Skin epidermis (tissue), 12 donors: ENCODE measurements around the gene DPYSL3.

Experiments used
- H3K27ac ChIP-seq, 21 experiments: fragments of 200-600 bp; sonication (generic) in 11 of 21; one replicate each; pipeline ENCODE4 v1.5.0; 2020; ENCODE audit warnings: mild to moderate bottlenecking in 3 of 21, inconsistent platforms in 2 of 21, moderate library complexity in 2 of 21
- H3K4me3 ChIP-seq, 7 experiments: fragments of 200-600 bp; sonication (generic) in 2 of 7; one replicate each; pipeline ENCODE4 v1.5.0; 2020; ENCODE audit warnings: inconsistent platforms in 2 of 7, mild to moderate bottlenecking in 2 of 7, moderate library complexity in 1 of 7

The DPYSL3 gene

GRCh38 chr5:147481874-147482705 lies 27.8 kb downstream of the DPYSL3 start:
- no peak overlapping the region for H3K4me3 ChIP-seq
- peak overlapping the region in 11 of 21 experiments; percentile 30 to 82 (median 56) for H3K27ac ChIP-seq

- Histone ChIP-seq H3K27ac (peak overlapping the region in 8 of 21 experiments; percentile 10 to 77 (median 52)), H3K4me3 (no peak overlapping the region)
Observed at GRCh38 chr5:147481376-147481775, 28.5 kb downstream of the DPYSL3 start.

GRCh38 chr5:147479949-147480348 lies 29.9 kb downstream of the DPYSL3 start:
- H3K27ac ChIP-seq = peak overlapping the region in 10 of 21 experiments; percentile 1 to 76 (median 38)
- H3K4me3 ChIP-seq = no peak overlapping the region

GRCh38 chr5:147479444-147479843 lies 30.4 kb downstream of the DPYSL3 start:
- Histone ChIP-seq H3K27ac (peak overlapping the region in 8 of 21 experiments; percentile 1 to 76 (median 32)), H3K4me3 (no peak overlapping the region)

- peak overlapping the region in 1 of 21 experiments; percentile 2 for H3K27ac ChIP-seq
- H3K4me3 ChIP-seq = no peak overlapping the region
Observed at GRCh38 chr5:147474140-147474539, 35.7 kb downstream of the DPYSL3 start.

DNA sequence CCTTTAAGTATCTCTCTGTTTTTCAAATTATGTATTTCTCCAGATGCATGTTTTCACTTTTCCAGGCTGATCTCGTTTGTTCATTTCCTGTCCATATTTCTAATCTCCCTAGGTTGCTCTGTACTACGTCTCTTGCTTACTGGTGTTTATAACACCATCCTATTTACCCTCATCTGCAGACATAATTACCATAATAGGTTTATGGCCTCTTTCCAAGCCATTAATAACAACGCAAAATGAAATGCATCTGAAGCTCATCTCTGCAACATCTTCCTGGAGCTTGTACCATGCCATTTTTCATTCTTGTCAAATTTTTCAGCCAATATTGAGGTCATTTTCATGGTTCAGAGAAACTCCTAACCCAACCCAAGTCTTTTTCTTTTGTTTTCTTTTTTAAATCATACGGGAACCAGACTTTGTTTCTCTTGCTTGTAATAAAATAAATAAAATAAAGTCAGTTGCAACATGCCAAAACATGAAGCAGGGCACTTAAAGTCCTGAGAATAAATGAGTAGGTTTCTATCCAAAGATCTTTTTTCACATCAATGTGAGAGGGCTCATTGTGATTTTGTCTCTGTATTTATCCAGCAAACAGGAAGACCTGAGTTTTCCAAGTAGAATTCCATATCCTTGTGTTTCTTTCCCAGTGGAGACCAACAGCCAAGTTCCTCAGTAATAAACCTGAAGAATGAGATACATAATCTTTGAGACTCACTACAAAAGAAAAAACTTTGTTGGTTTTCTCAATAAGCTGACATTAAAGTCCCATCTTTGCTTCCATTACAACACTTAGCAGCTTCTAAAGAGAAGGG lies 37.0 kb downstream of the DPYSL3 start:
- Histone ChIP-seq H3K4me3 (no peak overlapping the region), H3K27ac (peak overlapping the region in 3 of 21 experiments; percentile 2 to 18 (median 8))

- Histone ChIP-seq H3K4me3 (no peak overlapping the region), H3K27ac (no peak overlapping the region)
Observed at GRCh38 chr5:147467973-147468508, 41.8 kb downstream of the DPYSL3 start.

DNA sequence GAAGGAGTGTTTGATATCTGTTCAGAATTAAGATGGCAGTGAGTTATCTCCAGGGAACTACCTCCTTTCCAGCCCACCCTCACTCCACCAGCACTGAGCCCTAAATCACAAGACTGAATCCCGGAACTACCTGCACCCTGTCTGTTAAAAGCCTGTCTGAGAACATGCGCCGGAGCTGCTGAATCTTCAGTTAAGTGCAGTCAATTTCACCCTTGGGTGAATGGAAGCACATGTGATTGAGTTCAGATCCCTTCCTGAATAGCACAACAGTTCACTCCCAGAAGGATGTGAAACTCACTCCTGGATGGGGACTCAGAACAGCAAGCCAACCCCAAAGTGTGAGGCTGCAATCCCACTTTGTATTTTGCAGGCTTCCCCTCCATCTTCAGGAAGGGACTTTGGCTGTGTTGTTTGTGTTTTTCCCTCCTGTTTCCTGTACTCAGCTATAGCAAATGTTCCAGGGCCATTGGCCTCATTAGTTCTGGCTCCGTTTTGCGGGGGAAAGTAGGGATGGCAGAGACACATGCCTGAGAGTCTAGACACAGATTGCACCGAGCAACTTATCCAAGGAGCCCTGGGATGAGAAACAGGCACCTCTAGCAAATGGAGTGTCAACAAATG lies 43.4 kb downstream of the DPYSL3 start:
- peak overlapping the region in 1 of 21 experiments; percentile 47 for H3K27ac ChIP-seq
- no peak overlapping the region for H3K4me3 ChIP-seq

- no peak overlapping the region for H3K27ac ChIP-seq
- no peak overlapping the region for H3K4me3 ChIP-seq
Observed at GRCh38 chr5:147465747-147466146, 44.1 kb downstream of the DPYSL3 start.

DNA sequence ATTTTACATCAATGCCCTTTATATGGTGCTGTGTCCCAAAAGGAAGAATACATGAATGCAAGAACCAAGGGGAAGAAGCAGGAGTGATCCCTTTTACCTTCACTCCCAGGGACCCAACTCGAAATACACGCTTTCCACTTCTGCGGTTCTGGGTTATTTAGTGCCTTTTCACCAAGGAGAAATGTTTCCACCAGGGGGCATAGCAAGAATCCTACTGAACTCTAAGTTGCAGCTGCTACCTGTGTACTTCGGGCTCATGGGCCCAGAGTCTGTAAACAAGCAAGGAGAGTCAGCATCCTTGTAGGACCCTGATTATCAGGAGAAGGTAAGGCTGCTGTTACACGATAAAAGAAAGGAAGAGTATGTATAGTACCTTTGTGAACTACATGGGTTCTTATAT lies 45.7 kb downstream of the DPYSL3 start:
- Histone ChIP-seq H3K27ac (no peak overlapping the region), H3K4me3 (no peak overlapping the region)

GRCh38 chr5:147461915-147462314 lies 48.0 kb downstream of the DPYSL3 start:
- Histone ChIP-seq H3K4me3 (no peak overlapping the region), H3K27ac (no peak overlapping the region)

GRCh38 chr5:147460380-147460779 lies 49.5 kb downstream of the DPYSL3 start:
- H3K27ac ChIP-seq = no peak overlapping the region
- H3K4me3 ChIP-seq = no peak overlapping the region

DNA sequence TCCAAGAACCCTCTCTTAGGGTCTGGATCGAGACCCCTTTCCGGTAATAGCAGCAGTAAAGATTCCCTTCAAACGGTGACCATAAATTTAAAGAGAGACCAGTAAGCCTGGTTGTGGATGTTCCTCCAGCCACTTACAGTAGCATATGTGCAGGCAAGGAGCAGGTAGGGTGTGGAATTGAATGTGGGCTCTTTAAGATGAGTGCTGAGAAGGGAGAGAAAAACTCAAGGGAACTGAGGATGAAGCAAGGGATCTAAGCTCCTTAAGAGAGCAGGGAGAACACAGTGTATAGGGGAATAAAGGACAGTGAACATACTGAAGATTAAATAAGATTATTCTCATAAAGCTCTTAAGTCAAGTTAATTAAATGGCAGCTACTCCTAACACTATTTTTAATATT lies 51.3 kb downstream of the DPYSL3 start:
- Histone ChIP-seq H3K4me3 (no peak overlapping the region), H3K27ac (no peak overlapping the region)

DNA sequence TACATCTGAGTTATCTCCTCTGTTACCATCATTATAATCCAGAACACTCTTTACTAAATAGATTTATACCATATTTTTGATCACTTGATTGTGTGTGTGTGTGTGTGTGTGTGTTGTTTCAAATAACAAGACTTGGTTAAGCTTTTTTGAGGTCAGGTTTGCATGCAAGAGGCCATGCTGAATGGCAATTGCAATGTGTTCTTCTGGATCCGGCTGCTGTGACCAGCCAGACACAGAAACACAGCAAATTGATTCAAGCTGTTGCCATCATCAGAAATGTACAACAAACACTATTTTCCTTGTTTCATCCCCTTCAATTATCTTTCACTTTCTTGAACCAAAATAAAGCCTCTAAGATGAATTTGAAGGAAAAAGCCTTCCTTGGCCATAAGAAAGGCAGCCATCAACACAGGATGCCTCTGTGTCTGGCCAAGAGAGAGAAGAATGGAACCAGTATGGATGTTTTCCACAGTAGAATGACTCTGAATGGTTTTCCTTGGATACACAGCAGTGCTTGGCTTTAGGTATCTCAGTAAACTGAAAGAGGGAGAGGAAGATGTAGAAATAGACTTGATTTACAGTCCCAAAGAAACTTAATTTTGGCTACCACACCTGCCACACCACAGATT lies 53.9 kb downstream of the DPYSL3 start:
- no peak overlapping the region for H3K4me3 ChIP-seq
- peak overlapping the region in 7 of 21 experiments; percentile 1 to 90 (median 47) for H3K27ac ChIP-seq

- peak overlapping the region in 12 of 21 experiments; percentile 11 to 91 (median 83) for H3K27ac ChIP-seq
- H3K4me3 ChIP-seq = peak overlapping the region in 1 of 7 experiments; percentile 57
Observed at GRCh38 chr5:147454996-147455677, 54.7 kb downstream of the DPYSL3 start.

DNA sequence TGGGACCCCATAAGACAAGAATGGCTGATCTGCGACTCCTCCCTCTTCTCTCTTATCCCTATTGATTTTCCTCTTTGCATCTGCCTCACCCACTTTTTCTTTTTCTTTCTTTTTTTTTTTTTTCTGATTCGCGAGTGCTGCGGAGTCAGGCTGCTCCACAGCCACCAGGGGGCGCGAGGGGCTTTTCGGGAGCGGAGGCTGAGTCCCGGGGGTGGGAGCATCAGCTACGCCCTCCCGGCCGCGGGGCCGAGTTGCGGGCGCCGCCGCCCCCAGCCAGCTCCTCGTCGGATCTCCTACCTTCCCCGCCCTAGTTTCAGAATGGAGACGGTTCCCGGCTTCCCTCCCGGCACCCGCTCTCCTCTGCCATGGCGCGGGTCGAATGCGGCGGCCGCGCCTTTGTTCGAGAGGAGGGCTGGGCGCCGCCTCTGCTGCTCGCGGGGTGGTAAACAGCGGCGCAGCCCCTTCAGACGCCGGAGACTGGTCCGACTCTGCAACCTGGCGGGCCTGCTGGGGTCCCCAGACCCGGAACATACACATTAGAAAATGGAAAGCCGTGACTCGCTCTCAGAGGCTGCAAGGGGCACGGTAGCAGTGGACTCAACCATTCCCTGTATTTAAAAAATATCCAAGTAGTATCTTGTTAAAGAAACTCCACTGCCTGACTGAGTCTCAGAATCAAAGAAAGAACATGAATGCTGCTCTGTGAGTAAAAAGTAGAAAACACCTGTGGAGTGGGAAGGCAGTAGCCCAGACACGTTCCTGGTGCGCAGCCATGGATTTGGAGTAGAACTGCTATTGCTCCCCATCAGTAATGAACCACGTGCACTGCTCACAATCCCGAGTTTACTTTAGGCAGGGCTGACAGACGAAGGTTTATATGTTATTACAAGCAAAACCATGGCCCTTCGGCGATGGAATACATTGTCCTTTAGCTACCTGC lies 55.7 kb downstream of the DPYSL3 start:
- Histone ChIP-seq H3K4me3 (peak overlapping the region; percentile 37 to 61 (median 57)), H3K27ac (peak overlapping the region in 20 of 21 experiments; percentile 38 to 91 (median 82))

DNA sequence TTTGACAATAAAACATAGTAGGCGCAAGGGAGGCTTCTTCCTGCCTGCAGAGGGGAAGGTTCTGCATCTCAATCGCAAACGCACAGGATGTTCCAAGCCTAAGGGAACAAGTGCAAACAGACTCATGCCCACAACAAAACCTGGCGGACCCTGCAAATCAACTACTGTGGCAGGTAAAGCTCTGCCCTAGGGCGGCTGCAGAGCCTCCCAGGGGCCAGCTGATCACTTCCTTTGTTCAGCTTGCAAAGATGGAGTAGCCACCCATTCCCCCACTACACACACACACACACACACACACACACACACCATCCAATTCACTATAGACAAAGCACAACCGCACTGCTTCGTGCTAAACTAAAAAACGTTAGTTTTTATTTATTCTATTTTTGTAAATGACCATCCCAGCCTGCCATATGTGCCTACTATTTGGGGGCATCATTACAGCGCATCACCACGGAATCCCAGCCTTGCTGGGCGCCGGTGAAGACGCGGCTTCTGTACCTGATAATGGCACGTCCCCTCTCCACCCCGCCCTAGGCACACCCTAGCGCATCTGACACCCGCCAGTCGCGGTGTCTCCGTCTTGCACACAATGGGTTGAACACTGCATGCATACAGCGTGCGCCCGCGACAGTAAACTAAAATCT lies 57.6 kb downstream of the DPYSL3 start:
- H3K27ac ChIP-seq = peak overlapping the region in 4 of 21 experiments; percentile 75 to 91 (median 86)
- H3K4me3 ChIP-seq = peak overlapping the region; percentile 37 to 61 (median 57)
